Stimulated activated memory B cell treated with anti-CD40 and anti-IgM and Interleukin-4, amounts not matched to agents 10 μg/mL and 1 μg/mL and 100 μg/mL, for 72 hours (primary cell): ENCODE data around the gene PDZD2.

Experiments
- ATAC-seq: fragments of 150-1000 bp; cut with Tn5 transposase; 2 replicates; pipeline ENCODE4 v1.10.0; 2021
- H3K27ac Mint-ChIP-seq: one replicate; pipeline ENCODE4 v1.8.0; 2022; ENCODE audit warnings: mild to moderate bottlenecking, mixed read lengths
- H3K27me3 Mint-ChIP-seq: one replicate; pipeline ENCODE4 v1.8.0; 2022; ENCODE audit warnings: mixed read lengths
- H3K36me3 Mint-ChIP-seq: one replicate; pipeline ENCODE4 v1.8.0; 2022; ENCODE audit warnings: mixed read lengths
- H3K4me1 Mint-ChIP-seq: one replicate; pipeline ENCODE4 v1.8.0; 2022; ENCODE audit warnings: mixed read lengths
- H3K4me3 Mint-ChIP-seq: one replicate; pipeline ENCODE4 v1.8.0; 2022; ENCODE audit warnings: mild to moderate bottlenecking, moderate library complexity, mixed read lengths
- H3K9me3 Mint-ChIP-seq: one replicate; pipeline ENCODE4 v1.8.0; 2022; ENCODE audit warnings: mixed read lengths

Gene PDZD2

DNA sequence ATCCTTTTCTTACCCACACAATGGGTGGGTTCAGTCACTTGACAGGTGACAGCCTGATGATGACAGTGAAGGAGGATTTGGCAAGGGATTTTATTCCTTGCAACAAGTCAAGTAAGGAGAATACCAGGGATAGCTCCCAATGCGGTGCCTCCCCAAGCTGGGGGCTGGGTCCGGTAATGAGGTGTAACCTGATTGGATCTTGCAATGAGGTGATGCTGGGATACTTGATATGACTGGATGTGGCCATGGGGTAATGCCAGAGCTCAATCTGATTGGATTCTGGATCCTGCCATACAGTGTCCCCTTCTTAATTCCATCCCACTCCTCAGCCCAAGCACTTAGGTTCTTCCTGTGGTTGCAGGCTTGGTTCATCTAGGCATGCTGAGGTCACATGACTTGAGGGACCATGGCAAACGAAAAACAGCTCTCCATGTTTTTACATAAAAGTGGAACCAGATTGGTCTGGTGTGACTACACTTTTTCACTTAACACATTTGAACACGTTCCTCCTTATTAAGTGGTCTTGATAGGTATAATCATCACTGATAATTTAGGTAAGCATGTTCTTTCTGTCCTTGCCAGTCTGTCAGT is 181.1 kb downstream of the PDZD2 start:
- H3K27me3 Mint-ChIP-seq = peaks cover 20% of the 10 kb centered on the region
- no peak overlapping the region for H3K4me3 Mint-ChIP-seq
- ATAC-seq = no peak
- H3K4me1 Mint-ChIP-seq = no peaks in the 10 kb centered on the region
- H3K36me3 Mint-ChIP-seq = no peaks in the 10 kb centered on the region
- no peaks in the 10 kb centered on the region for H3K9me3 Mint-ChIP-seq
- no peak overlapping the region for H3K27ac Mint-ChIP-seq

DNA sequence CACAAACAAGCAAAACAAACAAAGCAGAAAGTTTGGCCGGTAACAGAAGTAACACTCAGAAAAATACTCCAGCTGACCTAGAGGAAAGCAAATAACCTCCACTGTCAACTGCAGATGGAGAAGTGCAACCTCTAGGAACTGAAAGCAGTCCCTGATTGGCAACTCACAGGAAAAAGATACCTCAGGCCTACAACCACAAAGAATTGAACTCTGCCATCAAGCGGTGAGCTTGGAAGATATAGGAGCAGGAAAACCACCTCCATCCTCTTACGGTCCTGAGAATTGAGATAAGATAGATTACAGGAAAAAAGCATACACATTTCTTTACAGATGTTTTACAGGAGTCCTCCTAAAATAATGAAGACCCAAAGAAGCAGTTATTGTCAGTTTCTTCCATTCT is 184.5 kb downstream of the PDZD2 start:
- no peaks in the 10 kb centered on the region for H3K36me3 Mint-ChIP-seq
- H3K4me1 Mint-ChIP-seq = no peaks in the 10 kb centered on the region
- no peak overlapping the region for H3K4me3 Mint-ChIP-seq
- peaks cover 23% of the 10 kb centered on the region for H3K27me3 Mint-ChIP-seq
- no peak for ATAC-seq
- H3K27ac Mint-ChIP-seq = no peak overlapping the region
- no peaks in the 10 kb centered on the region for H3K9me3 Mint-ChIP-seq

DNA sequence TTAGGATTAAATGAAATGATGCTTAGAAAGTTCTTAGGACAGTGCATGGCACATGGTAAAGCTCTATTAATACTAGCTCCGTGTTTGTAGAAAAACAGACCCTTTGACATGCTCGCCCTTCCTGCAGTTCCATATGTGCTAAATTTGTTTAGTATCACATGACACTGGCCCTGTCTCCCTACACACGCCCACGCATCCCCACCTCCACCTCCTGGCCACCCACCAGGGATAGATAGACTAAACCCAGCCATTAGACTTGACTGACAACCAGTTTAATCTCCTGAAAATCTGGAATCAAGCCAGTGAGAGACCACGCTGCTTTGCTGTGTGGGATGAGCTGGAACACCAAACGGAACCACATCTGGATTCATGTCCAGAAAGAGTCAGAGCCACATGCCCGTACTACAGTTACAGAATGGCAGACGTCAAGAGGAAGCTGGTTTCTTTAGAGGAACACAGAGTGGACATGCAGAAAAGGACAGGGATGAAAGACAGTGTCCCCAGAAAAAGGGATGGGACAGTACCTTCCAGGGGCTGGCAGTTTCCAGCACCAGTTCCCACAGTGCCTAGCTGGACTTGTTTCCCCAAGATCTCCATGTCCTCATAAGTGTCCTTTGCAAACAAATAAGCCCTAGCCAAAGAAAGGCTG is 186.1 kb downstream of the PDZD2 start:
- Mint-ChIP-seq H3K27me3 (peaks cover 23% of the 10 kb centered on the region), H3K36me3 (no peaks in the 10 kb centered on the region), H3K4me1 (no peaks in the 10 kb centered on the region), H3K27ac (no peak overlapping the region), H3K9me3 (no peaks in the 10 kb centered on the region), H3K4me3 (no peak overlapping the region)
- no peak for ATAC-seq

DNA sequence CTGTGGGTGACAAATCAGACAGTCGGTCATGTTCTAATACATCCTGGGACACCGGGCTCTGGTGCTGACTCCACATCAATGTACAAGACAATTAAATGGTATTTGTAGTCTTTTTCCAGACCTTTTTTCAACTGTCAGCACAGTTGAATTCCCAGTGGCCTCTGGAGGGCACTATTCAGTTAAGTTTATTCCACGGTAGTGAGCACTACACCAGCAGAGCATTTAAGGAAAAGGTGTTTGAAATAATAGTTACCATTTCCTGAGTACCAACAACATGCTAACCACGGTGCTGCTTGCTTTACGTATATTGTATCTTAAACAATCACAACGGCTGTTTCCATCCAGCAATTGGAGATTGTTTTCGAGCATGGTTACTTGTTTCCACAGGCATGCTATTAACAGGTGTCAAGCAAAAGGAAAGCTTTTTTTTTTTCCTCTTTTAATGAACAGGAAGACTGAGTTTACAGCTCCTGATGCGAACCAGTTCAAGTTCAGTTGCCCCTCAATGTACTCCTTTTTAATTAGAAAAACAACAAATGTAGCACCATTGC is 186.7 kb downstream of the PDZD2 start:
- H3K27ac Mint-ChIP-seq = no peak overlapping the region
- H3K36me3 Mint-ChIP-seq = no peaks in the 10 kb centered on the region
- no peaks in the 10 kb centered on the region for H3K4me1 Mint-ChIP-seq
- H3K9me3 Mint-ChIP-seq = peaks cover 2% of the 10 kb centered on the region
- H3K4me3 Mint-ChIP-seq = no peak overlapping the region
- H3K27me3 Mint-ChIP-seq = peaks cover 23% of the 10 kb centered on the region
- no peak for ATAC-seq

DNA sequence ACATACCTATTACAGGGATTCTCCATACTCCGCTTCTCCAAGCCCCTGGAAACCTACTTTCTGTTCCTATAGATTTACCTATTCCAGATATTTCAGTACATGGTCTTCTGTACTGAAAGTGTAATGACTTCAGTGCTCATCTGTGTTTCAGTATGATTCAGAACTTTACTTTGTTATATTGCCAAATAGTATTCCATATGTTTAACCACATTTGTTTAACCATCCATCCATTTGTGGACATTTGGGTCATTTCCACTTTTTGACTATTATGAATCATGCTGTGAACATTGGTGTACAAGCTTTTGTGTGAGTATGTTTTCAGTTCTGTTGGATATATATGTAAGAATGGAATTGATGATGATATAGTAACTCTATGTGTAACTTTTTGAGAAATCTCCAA is 188.9 kb downstream of the PDZD2 start:
- H3K4me3 Mint-ChIP-seq = no peak overlapping the region
- H3K9me3 Mint-ChIP-seq = peaks cover 2% of the 10 kb centered on the region
- H3K4me1 Mint-ChIP-seq = no peaks in the 10 kb centered on the region
- H3K36me3 Mint-ChIP-seq = no peaks in the 10 kb centered on the region
- no peak overlapping the region for H3K27ac Mint-ChIP-seq
- ATAC-seq = no peak
- peaks cover 23% of the 10 kb centered on the region for H3K27me3 Mint-ChIP-seq

DNA sequence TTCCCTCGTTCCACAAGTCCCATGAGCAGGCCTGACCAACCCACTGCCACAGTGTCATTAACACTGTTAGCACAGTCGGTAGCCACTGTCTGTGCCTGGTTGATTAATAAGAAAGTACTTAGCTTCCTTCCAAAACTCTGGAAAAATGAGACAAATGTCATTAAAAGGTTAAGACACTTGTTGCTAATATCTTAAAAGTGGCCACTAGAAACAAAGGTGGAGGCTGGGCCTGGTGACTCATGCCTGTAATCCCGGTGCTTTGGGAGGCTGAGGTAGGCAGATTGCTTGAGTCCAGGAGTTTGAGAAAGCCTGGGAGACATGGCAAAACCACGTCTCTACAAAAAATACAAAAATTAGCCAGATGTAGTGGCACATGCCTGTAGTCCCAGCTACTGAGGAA is 194.0 kb downstream of the PDZD2 start:
- no peak overlapping the region for H3K4me3 Mint-ChIP-seq
- H3K4me1 Mint-ChIP-seq = no peaks in the 10 kb centered on the region
- peaks cover 2% of the 10 kb centered on the region for H3K9me3 Mint-ChIP-seq
- no peak for ATAC-seq
- H3K27me3 Mint-ChIP-seq = no peaks in the 10 kb centered on the region
- no peaks in the 10 kb centered on the region for H3K36me3 Mint-ChIP-seq
- H3K27ac Mint-ChIP-seq = no peak overlapping the region

DNA sequence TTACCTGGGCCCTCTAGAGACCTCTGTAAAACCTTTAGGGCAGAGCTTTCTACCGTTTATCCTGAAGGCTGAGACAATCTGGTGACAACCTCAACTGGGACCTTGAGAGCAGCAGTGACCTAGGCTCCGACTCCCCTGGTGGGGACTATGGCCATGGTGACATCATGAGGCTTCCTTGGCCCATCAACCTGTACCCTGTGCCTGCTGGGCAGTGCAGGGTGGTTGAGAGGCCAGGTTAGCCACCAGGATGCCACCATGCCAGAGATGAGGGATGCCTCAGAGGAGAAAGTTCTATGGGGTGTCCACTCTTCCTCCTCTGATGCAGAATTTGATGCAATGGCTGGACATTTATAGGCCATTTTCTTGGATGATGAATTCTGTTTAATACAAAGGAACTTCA is 194.8 kb downstream of the PDZD2 start:
- H3K9me3 Mint-ChIP-seq = peaks cover 2% of the 10 kb centered on the region
- H3K36me3 Mint-ChIP-seq = no peaks in the 10 kb centered on the region
- H3K4me3 Mint-ChIP-seq = no peak overlapping the region
- H3K4me1 Mint-ChIP-seq = no peaks in the 10 kb centered on the region
- H3K27me3 Mint-ChIP-seq = no peaks in the 10 kb centered on the region
- ATAC-seq = peak; percentile 43
- no peak overlapping the region for H3K27ac Mint-ChIP-seq

DNA sequence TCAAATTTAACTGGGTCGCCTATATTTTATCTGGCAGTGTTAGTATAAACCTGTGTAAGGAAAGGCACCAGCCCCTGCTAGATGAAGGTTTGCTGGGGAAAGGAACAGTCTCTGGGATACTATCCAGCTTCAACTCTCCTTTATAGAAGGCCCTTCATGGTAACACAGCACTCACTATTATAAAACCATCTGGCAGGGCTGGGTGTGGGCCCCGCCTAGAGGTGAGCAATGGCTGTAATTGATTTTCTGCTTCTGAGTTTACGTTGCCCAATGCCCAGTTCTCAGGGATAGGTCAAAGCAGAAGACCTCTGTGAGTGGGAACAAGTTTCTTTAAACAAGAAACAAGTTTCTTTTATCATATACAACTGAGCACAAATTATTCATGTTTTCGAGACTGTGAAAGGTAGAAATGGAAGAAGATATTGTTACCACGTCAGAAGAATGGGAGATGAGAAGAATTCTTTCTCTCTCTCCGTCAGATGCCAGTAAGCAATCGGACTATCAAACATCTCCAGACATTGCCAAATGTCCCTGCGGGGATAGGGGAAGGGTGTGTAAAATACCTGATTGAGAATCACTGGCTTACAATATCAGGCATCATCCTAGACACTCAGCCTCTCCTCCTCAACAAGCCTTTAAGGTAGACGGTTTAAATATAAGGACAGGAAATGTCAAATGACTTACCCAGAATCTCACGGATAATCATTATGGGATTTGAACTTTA is 205.9 kb downstream of the PDZD2 start:
- no peak for ATAC-seq
- no peak overlapping the region for H3K27ac Mint-ChIP-seq
- peaks cover 3% of the 10 kb centered on the region for H3K9me3 Mint-ChIP-seq
- no peaks in the 10 kb centered on the region for H3K36me3 Mint-ChIP-seq
- no peaks in the 10 kb centered on the region for H3K4me1 Mint-ChIP-seq
- H3K27me3 Mint-ChIP-seq = peaks cover 9% of the 10 kb centered on the region
- H3K4me3 Mint-ChIP-seq = no peak overlapping the region

DNA sequence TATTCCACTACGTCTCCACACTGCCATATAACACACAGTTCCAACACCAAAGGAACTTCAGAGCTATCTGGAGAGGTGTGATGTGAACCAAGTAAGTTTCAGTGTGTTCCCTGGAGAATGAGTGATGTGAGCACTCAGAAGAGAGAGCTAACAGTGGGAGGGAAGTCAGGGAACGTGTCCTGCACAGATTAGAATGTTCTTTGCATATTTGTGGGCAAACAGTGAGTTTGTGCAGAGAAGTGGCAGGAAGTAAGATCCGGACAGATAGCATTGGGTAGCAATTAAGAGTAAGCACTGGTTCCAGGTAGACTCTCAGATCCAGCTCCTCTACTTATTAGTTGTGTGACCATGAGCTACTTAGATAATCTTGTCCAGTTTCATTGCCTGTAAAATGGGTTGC is 206.4 kb downstream of the PDZD2 start:
- ATAC-seq = no peak
- Mint-ChIP-seq H3K4me3 (no peak overlapping the region), H3K36me3 (no peaks in the 10 kb centered on the region), H3K27ac (no peak overlapping the region), H3K27me3 (peaks cover 9% of the 10 kb centered on the region), H3K9me3 (peaks cover 3% of the 10 kb centered on the region), H3K4me1 (no peaks in the 10 kb centered on the region)

DNA sequence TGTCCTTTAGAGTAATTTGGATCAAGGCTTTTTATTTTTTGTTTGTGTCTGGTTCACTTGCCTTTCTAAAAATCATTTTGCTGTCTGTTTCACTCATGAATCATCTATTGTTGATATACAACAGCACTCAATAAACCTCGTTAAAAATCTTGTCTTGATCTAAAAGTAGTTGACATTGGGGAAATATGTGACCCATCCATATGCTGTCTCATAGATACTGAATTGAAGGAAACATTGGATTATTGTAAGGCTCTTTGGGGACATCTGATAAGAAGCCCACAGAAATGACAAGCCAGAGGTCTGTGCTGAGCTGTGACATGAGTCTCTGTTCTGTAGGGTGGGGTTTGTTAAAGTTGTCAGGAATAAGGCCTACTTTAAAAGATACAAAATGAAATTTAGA is 208.0 kb downstream of the PDZD2 start:
- no peaks in the 10 kb centered on the region for H3K9me3 Mint-ChIP-seq
- no peak overlapping the region for H3K27ac Mint-ChIP-seq
- no peak for ATAC-seq
- no peaks in the 10 kb centered on the region for H3K36me3 Mint-ChIP-seq
- peaks cover 9% of the 10 kb centered on the region for H3K27me3 Mint-ChIP-seq
- H3K4me3 Mint-ChIP-seq = no peak overlapping the region
- H3K4me1 Mint-ChIP-seq = no peaks in the 10 kb centered on the region

DNA sequence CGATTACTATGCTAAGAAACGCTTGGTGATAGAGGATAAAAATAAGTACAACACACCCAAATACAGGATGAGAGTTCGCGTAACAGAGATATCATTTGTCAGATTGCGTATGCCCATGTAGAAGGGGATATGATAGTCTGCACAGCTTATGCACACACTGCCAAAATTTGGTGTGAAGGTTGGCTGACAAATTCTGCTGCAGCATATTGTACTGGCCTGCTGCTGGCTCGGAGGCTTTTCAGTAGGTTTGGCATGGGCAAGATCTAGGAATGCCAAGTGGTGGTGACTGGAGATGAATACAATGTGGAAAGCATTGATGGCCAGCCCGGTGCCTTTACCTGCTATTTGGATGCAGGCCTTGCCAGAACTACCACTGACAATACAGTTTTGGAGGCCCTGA is 208.4 kb downstream of the PDZD2 start:
- no peak overlapping the region for H3K27ac Mint-ChIP-seq
- H3K9me3 Mint-ChIP-seq = no peaks in the 10 kb centered on the region
- no peak overlapping the region for H3K4me3 Mint-ChIP-seq
- peaks cover 9% of the 10 kb centered on the region for H3K27me3 Mint-ChIP-seq
- H3K4me1 Mint-ChIP-seq = no peaks in the 10 kb centered on the region
- no peak for ATAC-seq
- no peaks in the 10 kb centered on the region for H3K36me3 Mint-ChIP-seq

DNA sequence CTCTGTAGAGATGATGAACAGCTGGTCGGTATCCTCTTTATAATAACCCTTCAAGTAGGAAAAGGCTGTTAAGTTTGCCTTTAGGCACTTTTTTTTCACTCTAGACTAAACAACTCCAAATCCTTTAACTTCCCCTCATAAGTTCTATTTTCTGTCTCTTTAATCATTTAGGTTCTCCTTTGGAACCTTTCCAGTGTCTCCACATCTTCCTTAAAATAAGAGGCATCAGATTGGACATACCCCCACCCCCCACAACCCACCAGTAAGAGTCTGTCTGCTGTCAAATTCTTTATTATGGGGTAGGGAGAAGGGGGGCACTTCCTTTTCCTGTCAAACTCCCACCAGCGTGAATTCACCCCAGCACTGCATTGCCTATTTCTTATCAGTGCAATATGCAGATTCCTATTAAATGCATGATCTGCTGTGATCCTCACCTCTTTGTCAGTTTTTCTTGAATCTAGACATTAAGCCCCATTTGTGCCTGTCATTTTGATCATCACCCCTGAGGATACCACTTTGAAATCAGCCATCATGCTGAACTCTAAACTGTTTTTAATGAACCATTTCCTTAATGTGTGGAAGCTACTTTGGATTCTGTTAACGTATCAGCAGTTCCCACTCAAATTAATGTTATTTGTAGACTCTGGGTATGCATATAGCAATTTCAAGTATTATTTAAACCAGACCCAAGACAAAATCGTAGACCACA is 212.2 kb downstream of the PDZD2 start:
- H3K27me3 Mint-ChIP-seq = peaks cover 28% of the 10 kb centered on the region
- peaks cover 18% of the 10 kb centered on the region for H3K4me1 Mint-ChIP-seq
- no peak overlapping the region for H3K27ac Mint-ChIP-seq
- no peaks in the 10 kb centered on the region for H3K9me3 Mint-ChIP-seq
- no peak for ATAC-seq
- no peaks in the 10 kb centered on the region for H3K36me3 Mint-ChIP-seq
- no peak overlapping the region for H3K4me3 Mint-ChIP-seq

DNA sequence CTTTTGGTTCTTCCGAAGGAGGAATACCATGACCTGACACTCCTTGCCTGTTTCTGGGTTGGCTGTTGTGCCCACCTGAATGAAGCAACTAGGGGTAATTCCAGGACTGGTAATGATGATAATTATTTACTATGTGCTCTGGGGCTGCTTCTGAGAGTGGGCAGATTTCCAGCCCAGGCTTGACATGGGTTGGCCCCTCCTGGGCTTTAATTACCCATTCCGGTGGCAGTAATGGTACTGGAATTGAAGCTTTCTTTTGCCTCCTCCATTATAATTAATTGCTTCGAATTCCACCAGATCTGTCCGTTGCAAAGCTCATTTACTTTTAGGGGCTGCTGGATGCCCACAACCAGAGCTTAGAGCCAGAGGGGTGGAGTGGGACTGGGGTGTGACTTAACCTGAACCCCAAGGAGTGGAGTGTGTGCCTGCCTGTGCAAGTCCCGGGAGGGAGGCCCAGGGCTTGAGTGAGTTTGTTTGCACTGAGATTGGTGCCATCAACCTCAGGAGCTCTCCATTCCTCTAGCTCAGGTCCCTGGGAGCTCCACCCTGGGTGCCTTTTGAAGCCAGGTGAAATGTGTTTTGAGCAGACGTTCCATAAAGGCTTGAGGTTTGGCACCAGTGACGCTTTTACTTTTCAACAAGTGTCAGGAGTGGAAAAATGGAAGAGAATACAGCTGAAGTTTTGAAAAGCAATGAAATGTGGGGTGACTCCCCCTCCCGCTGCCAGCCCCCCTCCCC is 214.6 kb downstream of the PDZD2 start:
- Mint-ChIP-seq H3K27ac (no peak overlapping the region), H3K36me3 (no peaks in the 10 kb centered on the region), H3K9me3 (peaks cover under 1% of the 10 kb centered on the region), H3K4me1 (peaks cover 18% of the 10 kb centered on the region), H3K4me3 (no peak overlapping the region), H3K27me3 (peaks cover 43% of the 10 kb centered on the region)
- ATAC-seq = no peak

DNA sequence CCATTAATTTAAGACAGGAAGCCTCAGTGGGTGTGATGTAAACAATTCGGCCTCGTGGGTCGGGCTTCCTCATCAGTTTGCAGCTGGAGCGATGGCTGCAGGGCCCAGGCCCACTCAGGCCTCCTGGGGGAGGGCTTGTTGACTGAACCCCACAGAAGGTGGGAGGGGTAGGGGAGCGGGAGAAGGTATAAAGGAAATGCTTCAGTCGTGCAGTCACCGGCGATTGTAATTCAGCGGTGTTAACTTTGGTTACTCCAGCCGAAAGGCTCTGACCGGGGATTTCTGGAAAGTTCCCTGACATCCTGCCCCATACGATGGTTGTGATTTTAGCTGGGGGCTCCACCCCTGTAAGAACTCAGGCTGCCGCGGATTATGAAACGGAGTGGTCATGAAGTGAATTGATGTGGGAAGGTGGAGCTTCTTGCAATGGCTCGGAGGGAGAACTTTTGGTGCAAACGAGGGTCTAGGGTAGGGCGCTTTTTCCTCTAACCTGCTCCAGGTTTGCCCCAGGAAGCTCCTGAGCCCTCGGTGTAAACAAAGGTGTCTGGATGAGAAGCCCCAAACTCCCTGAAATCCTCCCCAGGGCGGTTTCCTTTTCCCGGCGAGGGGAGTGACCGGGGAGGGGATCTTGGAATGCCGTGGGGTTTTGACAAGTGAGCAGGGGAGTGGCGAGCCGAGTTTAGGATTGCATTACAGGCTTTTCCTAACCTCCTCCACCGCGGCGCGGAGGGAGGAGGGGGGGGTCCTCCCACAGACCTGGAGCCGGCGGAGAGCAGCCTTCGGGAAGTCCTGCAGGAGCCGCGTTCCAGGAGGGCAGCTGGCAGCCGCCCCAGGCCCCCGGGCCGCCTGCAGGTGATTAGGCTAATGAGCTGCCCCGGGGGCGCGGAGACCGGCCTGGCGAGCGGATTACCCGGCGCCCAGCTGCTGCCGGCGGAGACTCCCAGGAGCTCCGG is 215.5 kb downstream of the PDZD2 start:
- H3K4me3 Mint-ChIP-seq = peak overlapping the region; percentile 38
- no peak overlapping the region for H3K27ac Mint-ChIP-seq
- no peaks in the 10 kb centered on the region for H3K36me3 Mint-ChIP-seq
- H3K9me3 Mint-ChIP-seq = peaks cover 7% of the 10 kb centered on the region
- ATAC-seq = peak; percentile 12
- H3K4me1 Mint-ChIP-seq = peaks cover 18% of the 10 kb centered on the region
- H3K27me3 Mint-ChIP-seq = peaks cover 43% of the 10 kb centered on the region
